ENCODE results near the gene TSHZ2. TPM values are rescaled to one million over a fixed set of nuclear protein-coding genes. Genes with fewer than 3 reads are reported as not detected.

The TSHZ2 gene
- total and polyA plus RNA-seq, 2 of the 4 experiments (the other 2 are of a cell fraction) = under 0.01 to 0.02 TPM

DNA sequence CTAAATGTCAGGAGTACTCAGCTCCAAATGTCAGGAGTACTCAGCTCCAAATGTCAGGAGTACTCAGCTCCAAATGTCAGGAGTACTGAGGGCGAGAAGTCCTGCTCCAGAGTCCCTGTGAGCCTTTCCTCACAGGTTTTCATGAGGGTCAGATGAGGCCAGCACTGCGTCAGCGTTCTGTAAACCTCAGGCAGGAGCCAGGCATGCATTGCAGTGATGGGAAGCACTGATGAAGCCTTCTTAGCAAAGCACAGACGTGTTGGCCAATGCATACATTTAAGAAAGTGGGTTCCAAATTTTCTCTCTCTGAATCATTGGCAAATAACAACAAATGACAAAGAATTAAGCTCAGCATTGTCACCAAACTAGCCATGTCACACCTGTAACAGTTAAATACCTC is 366.6 kb downstream of the TSHZ2 start:
- Histone ChIP-seq H2AFZ (replicated peaks; ENCODE audit: low read length, poor library complexity) (no peak overlapping the region), H3K4ac (ENCODE audit: low read depth, low read length) (no peak overlapping the region), H2BK20ac (ENCODE audit: low read depth, low read length) (no peak overlapping the region), H3K14ac (replicated peaks; ENCODE audit: low read depth, low read length) (no peak overlapping the region), H2BK5ac (ENCODE audit: low read depth, low read length, poor library complexity, severe bottlenecking) (no peak overlapping the region), H3K79me1 (ENCODE audit: low read depth in 1 of 2, low read length in 2 of 2) (no peaks in the 10 kb centered on the region), H3K4me2 (ENCODE audit: low read depth, low read length) (no peak overlapping the region), H3K9me1 (ENCODE audit: insufficient read depth, low read length) (no peaks in the 10 kb centered on the region), H4K5ac (ENCODE audit: low read depth, low read length) (no peak overlapping the region), H3K4me3 (ENCODE audit: insufficient read depth, low read depth, low read length) (no peak overlapping the region), H3K9ac (ENCODE audit: low read depth, low read length) (no peak overlapping the region), H4K20me1 (ENCODE audit: insufficient read depth, low read length) (no peaks in the 10 kb centered on the region), H2BK120ac (ENCODE audit: low read depth, low read length) (no peak overlapping the region), H3K18ac (ENCODE audit: low read depth, low read length) (no peak overlapping the region), H3K56ac (ENCODE audit: extremely low read depth, insufficient read depth, low read length) (no peak overlapping the region), H3K27me3 (ENCODE audit: control insufficient read depth, insufficient read depth, low read length) (no peaks in the 10 kb centered on the region; the same call in 1 of the 2 replicates), H2AK9ac (replicated peaks; ENCODE audit: low read depth, low read length, poor library complexity) (no peak overlapping the region), H3K4me1 (ENCODE audit: control insufficient read depth, insufficient read depth, low read length) (no peaks in the 10 kb centered on the region), H2BK15ac (ENCODE audit: low read depth, low read length) (no peak overlapping the region), H2AK5ac (ENCODE audit: low read depth, low read length) (no peak overlapping the region), H3K9me3 (ENCODE audit: control insufficient read depth, insufficient read depth, low read length) (no peaks in the 10 kb centered on the region), H4K91ac (ENCODE audit: insufficient read depth, low read depth, low read length) (no peak overlapping the region), H3K27ac (ENCODE audit: insufficient read depth, low read length) (no peak overlapping the region), H3K23ac (ENCODE audit: low read depth, low read length) (no peak overlapping the region), H4K8ac (ENCODE audit: low read depth in 2 of 2, low read length in 2 of 2) (no peak overlapping the region), H3K36me3 (ENCODE audit: control insufficient read depth, insufficient read depth, low read length) (no peaks in the 10 kb centered on the region)
- ChIA-PET CTCF (no interaction called here), POLR2A (ENCODE audit: unreplicated experiment) (no interaction called here)
- intact Hi-C loops (cut with micrococcal nuclease) = no loop called here
- WGBS, 2 experiments (ENCODE audit: extremely low coverage in 2 of 2, insufficient read length in 1 of 2) = 43% methylated on average over 4 of the region's 4 CpGs; no CpG with 5 or more reads in 1 of the 2 experiments
- dilution Hi-C loops (cut with HindIII; ENCODE audit: low sequenced_read_pairs, unreplicated experiment) = no loop called here
- in situ Hi-C loops (cut with MboI; ENCODE audit: low sequenced_read_pairs) = no loop called here
- TF ChIP-seq BHLHE40 (IDR thresholded peaks at IDR 0.05; ENCODE audit: low read depth, low read length) = no peak
- TF ChIP-seq, protein P1, sequence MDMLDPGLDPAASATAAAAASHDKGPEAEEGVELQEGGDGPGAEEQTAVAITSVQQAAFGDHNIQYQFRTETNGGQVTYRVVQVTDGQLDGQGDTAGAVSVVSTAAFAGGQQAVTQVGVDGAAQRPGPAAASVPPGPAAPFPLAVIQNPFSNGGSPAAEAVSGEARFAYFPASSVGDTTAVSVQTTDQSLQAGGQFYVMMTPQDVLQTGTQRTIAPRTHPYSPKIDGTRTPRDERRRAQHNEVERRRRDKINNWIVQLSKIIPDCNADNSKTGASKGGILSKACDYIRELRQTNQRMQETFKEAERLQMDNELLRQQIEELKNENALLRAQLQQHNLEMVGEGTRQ (IDR thresholded peaks at IDR 0.05; ENCODE audit: low read depth, low read length) = no peak
- TF ChIP-seq RFX5 (IDR thresholded peaks at IDR 0.05; ENCODE audit: low read depth, low read length) = no peak
- no peak for TF ChIP-seq POLR2A (IDR thresholded peaks at IDR 0.05; ENCODE audit: low read depth, low read length)
- no peak for TF ChIP-seq MXI1 (IDR thresholded peaks at IDR 0.05; ENCODE audit: borderline replicate concordance, low read depth, low read length)
- no peak for TF ChIP-seq CHD1 (IDR thresholded peaks at IDR 0.05; ENCODE audit: low read depth, low read length)
- no peak for TF ChIP-seq FOS (IDR thresholded peaks at IDR 0.05; ENCODE audit: low read depth, low read length)
- no peak for TF ChIP-seq RCOR1 (IDR thresholded peaks at IDR 0.05; ENCODE audit: insufficient replicate concordance, low read length)
- no peak for TF ChIP-seq RAD21 (IDR thresholded peaks at IDR 0.05; ENCODE audit: low read length)
- TF ChIP-seq, protein P2, sequence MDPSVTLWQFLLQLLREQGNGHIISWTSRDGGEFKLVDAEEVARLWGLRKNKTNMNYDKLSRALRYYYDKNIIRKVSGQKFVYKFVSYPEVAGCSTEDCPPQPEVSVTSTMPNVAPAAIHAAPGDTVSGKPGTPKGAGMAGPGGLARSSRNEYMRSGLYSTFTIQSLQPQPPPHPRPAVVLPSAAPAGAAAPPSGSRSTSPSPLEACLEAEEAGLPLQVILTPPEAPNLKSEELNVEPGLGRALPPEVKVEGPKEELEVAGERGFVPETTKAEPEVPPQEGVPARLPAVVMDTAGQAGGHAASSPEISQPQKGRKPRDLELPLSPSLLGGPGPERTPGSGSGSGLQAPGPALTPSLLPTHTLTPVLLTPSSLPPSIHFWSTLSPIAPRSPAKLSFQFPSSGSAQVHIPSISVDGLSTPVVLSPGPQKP (IDR thresholded peaks at IDR 0.05; ENCODE audit: borderline replicate concordance, low read depth, low read length) = no peak
- TF ChIP-seq SMC3 (IDR thresholded peaks at IDR 0.05; ENCODE audit: low read depth, low read length) = no peak
- ATAC-seq (ENCODE audit: low read depth) (no peak), DNase-seq (no peak)
- BruUV-seq (replicated peaks) = no TSS peak

All from IMR-90 (cell line).